Body of pancreas (tissue), 4 donors: Measurements from ENCODE around the gene SLC51A. TPM values are rescaled to one million over a fixed set of nuclear protein-coding genes. Genes with fewer than 3 reads are reported as not detected.

Experiments
- ATAC-seq: fragments of 150-250 bp; one replicate; pipeline ENCODE4 v1.9.1; 2016
- DNase-seq, 4 donors: peaks; one replicate each; pipeline ENCODE4 v3.0.0-alpha.2; 2019
- H3K27ac ChIP-seq, 4 donors: fragments of 200-600 bp; sonication (generic); 1 replicate in 3 of 4; 2 replicates in 1 of 4; pipeline versions ENCODE4 v1.5.1 to v1.6.1; 2016 to 2019; ENCODE audit warnings: mild to moderate bottlenecking in 1 of 4, mixed read lengths in 1 of 4, moderate library complexity in 1 of 4
- H3K27me3 ChIP-seq, 2 donors: fragments of 200-600 bp; sonication (generic); one replicate each; pipeline ENCODE4 v1.6.0; 2016; ENCODE audit warnings: mild to moderate bottlenecking in 1 of 2
- H3K36me3 ChIP-seq, 2 donors: fragments of 200-600 bp; sonication (generic); replicated peaks in 1 of 2; 2 replicates each; pipeline ENCODE4 v1.5.1; 2016; ENCODE audit warnings: low read depth in 2 of 2; ENCODE audit not compliant: insufficient read depth in 1 of 2
- H3K4me1 ChIP-seq: fragments of 200-600 bp; sonication (generic); one replicate; pipeline ENCODE4 v1.6.0; 2016
- H3K4me3 ChIP-seq, 2 donors: fragments of 200-600 bp; sonication (generic); 1 replicate in 1 of 2; 2 replicates in 1 of 2; pipeline ENCODE4 v1.5.1; 2016 to 2019
- H3K9me3 ChIP-seq, 3 donors: fragments of 200-600 bp; sonication (generic); 1 replicate in 2 of 3; 2 replicates in 1 of 3; pipeline ENCODE4 v1.5.1; 2016
- POLR2A ChIP-seq, 3 donors: fragments of 450-650 bp; IDR thresholded peaks; one replicate each; pipeline ENCODE4 v1.6.1; 2016; ENCODE audit warnings: antibody characterized with exemption in 3 of 3, mild to moderate bottlenecking in 2 of 3
- WGBS, 2 donors: methylation state at CpG; one replicate each; pipeline ENCODE4 v1.1.5; 2017; 5-methylcytosine and 5-hydroxymethylcytosine counted together
- intact Hi-C: fragments of 100-400 bp; cut with DNase I; formaldehyde crosslinking; loops from one replicate; pipeline ENCODE4 v1.15.1; 2023
- small RNA-seq: library from RNA; depleted of rRNA; stranded (forward); fragments of <200 nt; gene quantifications from one replicate; pipeline ENCODE3, GENCODE V24; 2016
- total RNA-seq, 2 donors: library from RNA; depleted of rRNA; stranded (reverse); fragments of >200 nt; gene quantifications; one replicate each; pipeline ENCODE4 v1.1.0, GENCODE V29; 2016
- TF ChIP-seq, protein P1 (sequence below), 7 experiments: fragments of 450-650 bp in 4 of 7; fragments of 200-600 bp in 3 of 7; sonication (generic) in 3 of 7; IDR thresholded peaks; one replicate each; pipeline ENCODE4 v1.5.1; 2016 to 2019; ENCODE audit warnings: antibody characterized with exemption in 7 of 7

The SLC51A gene
- total RNA-seq, 2 donors from 2014 or later, result 0.26 TPM; not detected in 1

DNA sequence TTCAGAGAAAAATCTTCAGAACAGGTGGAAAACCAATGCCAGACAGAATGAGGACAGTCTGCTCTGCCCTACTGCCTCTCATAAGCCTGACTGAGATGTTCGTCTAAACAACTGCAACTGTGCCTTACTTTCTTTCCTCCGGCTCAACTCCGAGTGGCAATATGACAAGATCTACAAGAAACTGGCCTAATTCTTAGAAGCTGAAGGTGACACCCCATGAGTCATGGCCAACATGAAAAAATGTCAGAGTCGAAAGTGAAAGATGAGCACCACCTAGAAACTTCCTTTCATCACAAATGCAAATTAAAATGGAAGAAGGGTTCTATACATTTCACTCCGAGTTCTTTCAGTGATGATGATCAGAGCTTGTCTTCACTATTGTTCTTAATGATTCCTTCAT is 58.3 kb downstream of the SLC51A start:
- H3K4me3 ChIP-seq, result no peak overlapping the region
- no peak for ATAC-seq
- no peak for DNase-seq
- no peaks in the 10 kb centered on the region for H3K36me3 ChIP-seq
- H3K27me3 ChIP-seq, result no peaks in the 10 kb centered on the region
- peaks cover 11% of the 10 kb centered on the region for H3K4me1 ChIP-seq
- intact Hi-C loops, result no loop called here
- H3K27ac ChIP-seq, result no peak overlapping the region
- H3K9me3 ChIP-seq, result no peaks in the 10 kb centered on the region
- 86 to 94% methylated on average over 5 of the region's 5 CpGs for WGBS, 2 donors
- TF ChIP-seq POLR2A (IDR thresholded peaks at IDR 0.05), result no peak
- TF ChIP-seq, protein P1, sequence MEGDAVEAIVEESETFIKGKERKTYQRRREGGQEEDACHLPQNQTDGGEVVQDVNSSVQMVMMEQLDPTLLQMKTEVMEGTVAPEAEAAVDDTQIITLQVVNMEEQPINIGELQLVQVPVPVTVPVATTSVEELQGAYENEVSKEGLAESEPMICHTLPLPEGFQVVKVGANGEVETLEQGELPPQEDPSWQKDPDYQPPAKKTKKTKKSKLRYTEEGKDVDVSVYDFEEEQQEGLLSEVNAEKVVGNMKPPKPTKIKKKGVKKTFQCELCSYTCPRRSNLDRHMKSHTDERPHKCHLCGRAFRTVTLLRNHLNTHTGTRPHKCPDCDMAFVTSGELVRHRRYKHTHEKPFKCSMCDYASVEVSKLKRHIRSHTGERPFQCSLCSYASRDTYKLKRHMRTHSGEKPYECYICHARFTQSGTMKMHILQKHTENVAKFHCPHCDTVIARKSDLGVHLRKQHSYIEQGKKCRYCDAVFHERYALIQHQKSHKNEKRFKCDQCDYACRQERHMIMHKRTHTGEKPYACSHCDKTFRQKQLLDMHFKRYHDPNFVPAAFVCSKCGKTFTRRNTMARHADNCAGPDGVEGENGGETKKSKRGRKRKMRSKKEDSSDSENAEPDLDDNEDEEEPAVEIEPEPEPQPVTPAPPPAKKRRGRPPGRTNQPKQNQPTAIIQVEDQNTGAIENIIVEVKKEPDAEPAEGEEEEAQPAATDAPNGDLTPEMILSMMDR (IDR thresholded peaks at IDR 0.05), result no peak

GRCh38 chr3:196275126-196275525 is 58.8 kb downstream of the SLC51A start:
- ATAC-seq, result no peak
- intact Hi-C loops, result no loop called here
- Histone ChIP-seq H3K4me1 (peaks cover 16% of the 10 kb centered on the region), H3K27ac (no peak overlapping the region), H3K27me3 (no peaks in the 10 kb centered on the region), H3K36me3 (no peaks in the 10 kb centered on the region), H3K4me3 (no peak overlapping the region), H3K9me3 (no peaks in the 10 kb centered on the region)
- WGBS, 2 donors, result 85 to 92% methylated on average over 5 of the region's 5 CpGs
- no peak for DNase-seq
- TF ChIP-seq, protein P1 (IDR thresholded peaks at IDR 0.05), result no peak
- TF ChIP-seq POLR2A (IDR thresholded peaks at IDR 0.05), result no peak

- Histone ChIP-seq H3K27me3 (no peaks in the 10 kb centered on the region), H3K36me3 (no peaks in the 10 kb centered on the region), H3K4me1 (peaks cover 48% of the 10 kb centered on the region), H3K4me3 (no peak overlapping the region), H3K27ac (peak overlapping the region in 1 of 4 donors; percentile 7), H3K9me3 (no peaks in the 10 kb centered on the region)
- DNase-seq (no peak), ATAC-seq (no peak)
- TF ChIP-seq, protein P1 (IDR thresholded peaks at IDR 0.05), result no peak
- no peak for TF ChIP-seq POLR2A (IDR thresholded peaks at IDR 0.05)
- intact Hi-C loops, result no loop called here
- WGBS, 2 donors, result 71 to 86% methylated on average over 7 of the region's 7 CpGs
These were observed 64.5 kb downstream of the SLC51A start for GRCh38 chr3:196280689-196281440.

DNA sequence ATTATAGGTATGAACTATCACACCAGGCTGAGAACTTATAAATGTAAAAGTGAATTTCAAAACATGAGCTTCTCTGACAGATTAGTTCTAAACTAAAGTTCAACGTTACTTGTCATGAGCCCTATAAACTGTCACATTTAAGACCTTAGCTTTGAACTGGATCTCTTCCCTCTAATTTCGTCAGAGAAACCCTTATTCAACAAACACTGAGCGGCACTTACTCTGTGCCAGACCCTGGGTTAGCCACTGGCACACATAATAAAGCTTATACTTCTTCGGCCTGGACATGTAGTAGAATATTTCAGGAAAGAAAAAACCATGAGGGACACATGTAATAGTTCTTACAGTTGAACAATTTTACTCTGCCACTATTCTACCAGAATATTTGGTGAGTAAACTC is 65.6 kb downstream of the SLC51A start:
- 63 to 73% methylated on average over 4 of the region's 4 CpGs for WGBS, 2 donors
- Histone ChIP-seq H3K4me1 (peaks cover 58% of the 10 kb centered on the region), H3K36me3 (no peaks in the 10 kb centered on the region), H3K27ac (no peak overlapping the region), H3K9me3 (no peaks in the 10 kb centered on the region), H3K27me3 (no peaks in the 10 kb centered on the region), H3K4me3 (no peak overlapping the region)
- TF ChIP-seq POLR2A (IDR thresholded peaks at IDR 0.05), result no peak
- TF ChIP-seq, protein P1 (IDR thresholded peaks at IDR 0.05), result no peak
- intact Hi-C loops, result no loop called here
- ATAC-seq, result no peak
- DNase-seq, result no peak

Small RNA genes within 50 kb of the gene (small RNA-seq; reads per million reads assigned to genes)
- gene RF00019, result not detected

Other genes with a start within 250 kb of the SLC51A start
- 10 to 100 TPM; 23.6 to 51.7 TPM for gene TFRC, start 134.4 kb upstream of the SLC51A start, total RNA-seq
- gene ZDHHC19, start 5.1 kb upstream of the SLC51A start, total RNA-seq, result not detected
- 10 to 100 TPM; 30.9 to 47.8 TPM for gene PCYT1A, start 71.2 kb downstream of the SLC51A start, total RNA-seq
- 1 to 10 TPM; 5.6 to 8.3 TPM for gene DYNLT2B, start 101.7 kb downstream of the SLC51A start, total RNA-seq
- gene TM4SF19, start 121.9 kb downstream of the SLC51A start, total RNA-seq, result not detected
- 10 to 100 TPM in 1 of 2 donors, 1 to 10 TPM in 1; 8.6 to 11.2 TPM for gene UBXN7, start 215.9 kb downstream of the SLC51A start, total RNA-seq